Measurements from ENCODE around the gene CD99. TPM values are rescaled to one million over a fixed set of nuclear protein-coding genes. Genes with fewer than 3 reads are reported as not detected.

Gene CD99
- total RNA-seq, 2 donors from 2014 or later, result 126 to 183 TPM

GRCh38 chrX:2715066-2715600 lies 24.0 kb downstream of the CD99 start:
- 80 to 86% methylated on average over 11 of the region's 11 CpGs for WGBS, 2 donors
- DNase-seq (no peak), ATAC-seq (no peak)
- Histone ChIP-seq H3K36me3 (replicated peaks in 1 of 2; ENCODE audit: insufficient read depth in 1 of 2, low read depth in 2 of 2) (peaks cover 0 to 6% of the 10 kb centered on the region in 2 donors), H3K4me3 (no peak overlapping the region), H3K9me3 (no peaks in the 10 kb centered on the region), H3K27me3 (no peaks in the 10 kb centered on the region), H3K4me1 (peaks cover 5% of the 10 kb centered on the region), H3K27ac (no peak overlapping the region)
- intact Hi-C loops (cut with DNase I), result no loop called here
- TF ChIP-seq CTCF (IDR thresholded peaks at IDR 0.05), result no peak
- TF ChIP-seq POLR2A (IDR thresholded peaks at IDR 0.05), result no peak

GRCh38 chrX:2717312-2717711 lies 26.2 kb downstream of the CD99 start:
- WGBS, 2 donors, result 36 to 62% methylated on average over 5 of the region's 5 CpGs
- H3K4me1 ChIP-seq, result no peaks in the 10 kb centered on the region
- no peaks in the 10 kb centered on the region for H3K27me3 ChIP-seq
- H3K36me3 ChIP-seq (replicated peaks in 1 of 2; ENCODE audit: insufficient read depth in 1 of 2, low read depth in 2 of 2), result peaks cover 3 to 14% of the 10 kb centered on the region in 2 donors
- H3K4me3 ChIP-seq, result no peak overlapping the region
- no peaks in the 10 kb centered on the region for H3K9me3 ChIP-seq
- DNase-seq (no peak), ATAC-seq (no peak)
- intact Hi-C loops (cut with DNase I), result no loop called here
- no peak overlapping the region for H3K27ac ChIP-seq
- TF ChIP-seq POLR2A (IDR thresholded peaks at IDR 0.05) (no peak), CTCF (IDR thresholded peaks at IDR 0.05) (no peak)

- no peak for TF ChIP-seq POLR2A (IDR thresholded peaks at IDR 0.05)
- TF ChIP-seq CTCF (IDR thresholded peaks at IDR 0.05), result no peak
- ATAC-seq (no peak), DNase-seq (no peak)
- intact Hi-C loops (cut with DNase I), result no loop called here
- Histone ChIP-seq H3K4me1 (no peaks in the 10 kb centered on the region), H3K27ac (no peak overlapping the region), H3K9me3 (no peaks in the 10 kb centered on the region), H3K27me3 (no peaks in the 10 kb centered on the region), H3K36me3 (replicated peaks in 1 of 2; ENCODE audit: insufficient read depth in 1 of 2, low read depth in 2 of 2) (peaks cover 17 to 26% of the 10 kb centered on the region in 2 donors), H3K4me3 (no peak overlapping the region)
- 93 to 100% methylated on average over 2 of the region's 2 CpGs for WGBS, 2 donors
Measured at GRCh38 chrX:2718821-2719220, 27.7 kb downstream of the CD99 start.

GRCh38 chrX:2719774-2720447 lies 28.8 kb downstream of the CD99 start:
- DNase-seq, result no peak
- Histone ChIP-seq H3K27ac (no peak overlapping the region), H3K27me3 (no peaks in the 10 kb centered on the region), H3K36me3 (replicated peaks in 1 of 2; ENCODE audit: insufficient read depth in 1 of 2, low read depth in 2 of 2) (peaks cover 17 to 27% of the 10 kb centered on the region in 2 donors), H3K4me3 (no peak overlapping the region), H3K4me1 (no peaks in the 10 kb centered on the region), H3K9me3 (no peaks in the 10 kb centered on the region)
- no peak for ATAC-seq
- no peak for TF ChIP-seq CTCF (IDR thresholded peaks at IDR 0.05)
- no peak for TF ChIP-seq POLR2A (IDR thresholded peaks at IDR 0.05)
- WGBS, 2 donors, result 92 to 94% methylated on average over 10 of the region's 10 CpGs
- intact Hi-C loops (cut with DNase I), result no loop called here

Measured in body of pancreas (tissue), 4 donors.